K562 (cell line): ENCODE results near the gene RNF13. TPM values are rescaled to one million over a fixed set of nuclear protein-coding genes. Genes with fewer than 3 reads are reported as not detected.
A peak's percentile ranks its signal among the peaks of the same experiment; 100 is the strongest.

ENCODE experiments used
- ETS2 ChIP-seq: IDR thresholded peaks from 2 replicates; pipeline ENCODE4 v1.6.1; 2016; ENCODE audit warnings: borderline replicate concordance, missing genetic modification characterization, mild to moderate bottlenecking, moderate library complexity, missing compliant biosample characterization; ENCODE audit not compliant: poor library complexity, severe bottlenecking
- NFE2 ChIP-seq: IDR thresholded peaks from 2 replicates; pipeline ENCODE4 v1.6.1; 2014; ENCODE audit warnings: antibody characterized with exemption, low read depth
- PHF21A ChIP-seq: fragments of 450-650 bp; IDR thresholded peaks from 2 replicates; pipeline ENCODE4 v1.6.1; 2017; ENCODE audit warnings: low read depth, borderline replicate concordance
- RCOR1 ChIP-seq, 2 experiments: IDR thresholded peaks; 2 replicates each; pipeline ENCODE4 v1.6.1; 2012; ENCODE audit warnings: low read depth in 2 of 2, low read length in 2 of 2, borderline replicate concordance in 1 of 2, improper control_type of control experiment in 1 of 2
- SRSF1 ChIP-seq: fragments of 200-400 bp; formaldehyde crosslinking; IDR thresholded peaks from 2 replicates; pipeline ENCODE4 v1.6.1; 2017; ENCODE audit warnings: mild to moderate bottlenecking, low read depth, low read length, moderate library complexity
- TARDBP ChIP-seq: fragments of 450-650 bp; IDR thresholded peaks from 2 replicates; pipeline ENCODE4 v1.6.1; 2016
- TEAD2 ChIP-seq: fragments of 450-650 bp; IDR thresholded peaks from 2 replicates; pipeline ENCODE4 v1.6.1; 2016; ENCODE audit warnings: missing genetic modification characterization, control low read depth, missing compliant biosample characterization
- ZBTB5 ChIP-seq: fragments of 450-650 bp; IDR thresholded peaks from 2 replicates; pipeline ENCODE4 v1.6.1; 2017; ENCODE audit warnings: antibody characterized with exemption
- polyA plus RNA-seq, 8 experiments: library from polyadenylated mRNA; depleted of rRNA in 4 of 8; stranded (reverse) in 5 of 8; unstranded in 3 of 8; fragments of >200 nt; fragmentation: Nextera tagmentation in 2 of 8; fragmentation: Illumina TruSeq in 1 of 8; extraction: Ambion mirVana in 2 of 8; extraction: Trizol in 1 of 8; gene quantifications; 2 replicates each; pipeline versions ENCODE4 v1.2.1 to v1.2.3, GENCODE V29; 2011 to 2014; ENCODE audit warnings: inconsistent platforms in 1 of 8, missing spikeins in 1 of 8
- total RNA-seq, 7 experiments: library from RNA; depleted of rRNA in 6 of 7; stranded (reverse); fragments of >200 nt in 6 of 7; fragmentation: Illumina TruSeq in 2 of 7; extraction: Trizol in 2 of 7; gene quantifications; 2 replicates each; pipeline versions ENCODE4 v1.2.1 to v1.2.3, GENCODE V29; 2011 to 2021; ENCODE audit warnings: low replicate concordance in 1 of 7
- TF ChIP-seq, protein P1 (sequence below): fragments of 250-450 bp; sonication (Bioruptor Pico); IDR thresholded peaks from 2 replicates; pipeline ENCODE4 v1.5.0; 2020; ENCODE audit warnings: mild to moderate bottlenecking, borderline replicate concordance

The RNF13 gene
- total and polyA plus RNA-seq, 9 of the 15 experiments (the other 6 are each of a cell fraction or from before 2014, with no cell fraction given), result 12.7 to 35.8 (median 18.9) TPM

DNA sequence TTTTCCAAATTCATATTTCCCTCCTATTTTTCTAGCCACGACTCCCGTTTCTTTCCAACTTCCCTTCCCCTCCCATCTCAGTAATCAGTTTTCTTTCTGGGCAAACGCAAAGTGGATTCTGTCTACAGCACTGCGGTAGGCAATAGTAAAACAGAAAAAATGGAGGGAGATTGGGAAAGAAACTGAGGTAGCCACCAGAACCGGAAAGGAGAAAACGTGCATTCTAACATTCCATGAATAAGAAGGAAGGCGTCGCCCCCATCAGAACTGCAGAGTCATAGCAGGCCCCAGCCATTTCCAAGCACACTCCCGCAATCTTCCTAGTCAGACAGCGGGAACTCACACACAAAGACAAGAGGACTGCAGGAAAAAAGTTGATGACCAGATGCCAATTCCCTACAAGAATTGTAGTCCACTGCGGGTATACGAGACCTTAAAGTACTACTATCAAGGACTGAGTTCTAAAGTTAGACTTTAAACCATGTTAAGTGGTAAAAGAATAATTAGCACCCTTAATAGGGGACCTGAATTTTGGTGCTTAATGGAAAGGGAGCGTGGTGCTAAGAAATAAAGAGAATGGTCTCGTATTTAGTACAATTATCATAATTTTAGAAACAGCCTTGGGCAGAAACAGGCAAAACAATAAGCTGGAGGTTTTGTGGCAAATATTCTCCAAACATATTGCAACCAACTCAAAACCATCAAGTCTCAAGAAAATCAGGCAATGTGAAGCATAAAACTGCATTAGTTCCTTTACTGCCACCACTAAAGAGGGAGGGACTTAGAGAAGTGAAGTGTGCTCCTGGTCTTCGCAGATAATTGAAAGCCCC, 156.3 kb downstream of the RNF13 start (continued):
- no peak for TF ChIP-seq ZBTB5
- no peak for TF ChIP-seq TARDBP
- TF ChIP-seq, protein P1, sequence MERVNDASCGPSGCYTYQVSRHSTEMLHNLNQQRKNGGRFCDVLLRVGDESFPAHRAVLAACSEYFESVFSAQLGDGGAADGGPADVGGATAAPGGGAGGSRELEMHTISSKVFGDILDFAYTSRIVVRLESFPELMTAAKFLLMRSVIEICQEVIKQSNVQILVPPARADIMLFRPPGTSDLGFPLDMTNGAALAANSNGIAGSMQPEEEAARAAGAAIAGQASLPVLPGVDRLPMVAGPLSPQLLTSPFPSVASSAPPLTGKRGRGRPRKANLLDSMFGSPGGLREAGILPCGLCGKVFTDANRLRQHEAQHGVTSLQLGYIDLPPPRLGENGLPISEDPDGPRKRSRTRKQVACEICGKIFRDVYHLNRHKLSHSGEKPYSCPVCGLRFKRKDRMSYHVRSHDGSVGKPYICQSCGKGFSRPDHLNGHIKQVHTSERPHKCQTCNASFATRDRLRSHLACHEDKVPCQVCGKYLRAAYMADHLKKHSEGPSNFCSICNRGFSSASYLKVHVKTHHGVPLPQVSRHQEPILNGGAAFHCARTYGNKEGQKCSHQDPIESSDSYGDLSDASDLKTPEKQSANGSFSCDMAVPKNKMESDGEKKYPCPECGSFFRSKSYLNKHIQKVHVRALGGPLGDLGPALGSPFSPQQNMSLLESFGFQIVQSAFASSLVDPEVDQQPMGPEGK (CRISPR knock-in tag), result no peak
- no peak for TF ChIP-seq TEAD2
- no peak for TF ChIP-seq PHF21A
- TF ChIP-seq SRSF1, result no peak
- no peak for TF ChIP-seq RCOR1 (IDR thresholded peaks at IDR 0.05; ENCODE audit: borderline replicate concordance in 1 of 2, low read depth in 2 of 2, low read length in 2 of 2)
- no peak for TF ChIP-seq ETS2 (tag)
- peak; percentile 64 for TF ChIP-seq NFE2
